Activated CD4-positive, alpha-beta memory T cell treated with anti-CD3 and anti-CD28 coated beads for 36 hours (primary cell): ENCODE data around the gene SH2D5. TPM values are rescaled to one million over a fixed set of nuclear protein-coding genes. Genes with fewer than 3 reads are reported as not detected.
A peak's percentile ranks its signal among the peaks of the same experiment; 100 is the strongest.

ENCODE experiments used
- CTCF ChIA-PET: fragments of 350-600 bp; sonication (Branson Sonifier 250); formaldehyde crosslinking; loops from one replicate; lab custom pipeline; 2021; ENCODE audit warnings: antibody characterized with exemption, inconsistent platforms; lab: Charles Lee
- POLR2A ChIA-PET: fragments of 350-600 bp; sonication (Branson Sonifier 250); formaldehyde crosslinking; loops from one replicate; lab custom pipeline; 2021; ENCODE audit warnings: antibody characterized with exemption; lab: Charles Lee
- DNase-seq: peaks from one replicate; pipeline ENCODE4 v3.0.0-alpha.2; 2020
- H3K27ac Mint-ChIP-seq: one replicate; pipeline ENCODE4 v1.8.0; 2021; ENCODE audit warnings: mixed read lengths
- H3K27me3 Mint-ChIP-seq: one replicate; pipeline ENCODE4 v1.8.0; 2021; ENCODE audit warnings: mixed read lengths
- H3K36me3 Mint-ChIP-seq: one replicate; pipeline ENCODE4 v1.8.0; 2021; ENCODE audit warnings: mixed read lengths
- H3K4me1 Mint-ChIP-seq: one replicate; pipeline ENCODE4 v1.8.0; 2021; ENCODE audit warnings: low read depth, mixed read lengths
- H3K4me3 Mint-ChIP-seq: one replicate; pipeline ENCODE4 v1.8.0; 2021; ENCODE audit warnings: mild to moderate bottlenecking, mixed read lengths
- H3K9me3 Mint-ChIP-seq: one replicate; pipeline ENCODE4 v1.8.0; 2021; ENCODE audit warnings: mixed read lengths
- intact Hi-C: fragments of 100-400 bp; cut with micrococcal nuclease; formaldehyde crosslinking; loops from one replicate; pipeline ENCODE4 v1.15.1; 2023
- total RNA-seq, 2 experiments: library from RNA; stranded (reverse); gene quantifications; one replicate each; pipeline ENCODE4 v1.2.3, GENCODE V29; 2021

SH2D5 gene
- total RNA-seq, 2 experiments from 2014 or later, result 0.07 to 0.12 TPM

GRCh38 chr1:20727746-20728316, 4.7 kb downstream of the SH2D5 start:
- Mint-ChIP-seq H3K4me1 (peaks cover 13% of the 10 kb centered on the region), H3K36me3 (no peaks in the 10 kb centered on the region), H3K27me3 (peaks cover 19% of the 10 kb centered on the region), H3K9me3 (no peaks in the 10 kb centered on the region), H3K4me3 (no peak overlapping the region), H3K27ac (no peak overlapping the region)
- intact Hi-C loops, result no loop called here
- ChIA-PET POLR2A (no interaction called here), CTCF (interaction anchor here (1.6 kb wide), 1 partner anchor 31 kb away, joined by 5 read pairs; no protein-coding TSS in a partner anchor)
- DNase-seq, result peak; percentile 9

- intact Hi-C loops, result no loop called here
- Mint-ChIP-seq H3K27ac (no peak overlapping the region), H3K27me3 (peaks cover 18% of the 10 kb centered on the region), H3K9me3 (no peaks in the 10 kb centered on the region), H3K36me3 (no peaks in the 10 kb centered on the region), H3K4me3 (no peak overlapping the region), H3K4me1 (peaks cover 8% of the 10 kb centered on the region)
- POLR2A ChIA-PET, result no interaction called here
- peak; percentile 6 for DNase-seq
- CTCF ChIA-PET, result interaction anchor here (1.6 kb wide), 1 partner anchor 30 kb away, joined by 5 read pairs; no protein-coding TSS in a partner anchor
Observed at GRCh38 chr1:20726932-20727745, 5.4 kb downstream of the SH2D5 start.

- Mint-ChIP-seq H3K27ac (no peak overlapping the region), H3K9me3 (no peaks in the 10 kb centered on the region), H3K4me1 (peaks cover 7% of the 10 kb centered on the region), H3K36me3 (no peaks in the 10 kb centered on the region), H3K4me3 (no peak overlapping the region), H3K27me3 (peaks cover 16% of the 10 kb centered on the region)
- intact Hi-C loops, result no loop called here
- ChIA-PET POLR2A (no interaction called here), CTCF (interaction anchor here (1.6 kb wide), 1 partner anchor 30 kb away, joined by 5 read pairs; no protein-coding TSS in a partner anchor)
- peak; percentile 7 for DNase-seq
Observed at GRCh38 chr1:20726118-20726911, 6.2 kb downstream of the SH2D5 start.

- CTCF ChIA-PET, result interaction anchor here (1.5 kb wide), 1 partner anchor 29 kb away, joined by 7 read pairs; no protein-coding TSS in a partner anchor
- H3K36me3 Mint-ChIP-seq, result no peaks in the 10 kb centered on the region
Observed at GRCh38 chr1:20725189-20726117, 7.0 kb downstream of the SH2D5 start.

GRCh38 chr1:20724364-20725188, 7.9 kb downstream of the SH2D5 start:
- peaks cover 1% of the 10 kb centered on the region for H3K27me3 Mint-ChIP-seq
- ChIA-PET CTCF (interaction anchor here (1.5 kb wide), 1 partner anchor 28 kb away, joined by 7 read pairs; no protein-coding TSS in a partner anchor), POLR2A (no interaction called here)
- no peak overlapping the region for H3K27ac Mint-ChIP-seq
- DNase-seq, result peak; percentile 7
- no peak overlapping the region for H3K4me3 Mint-ChIP-seq
- no peaks in the 10 kb centered on the region for H3K4me1 Mint-ChIP-seq
- no peaks in the 10 kb centered on the region for H3K9me3 Mint-ChIP-seq
- intact Hi-C loops, result no loop called here
- H3K36me3 Mint-ChIP-seq, result no peaks in the 10 kb centered on the region

More at GRCh38 chr1:20725189-20726117, 7.0 kb downstream of the SH2D5 start:
- POLR2A ChIA-PET, result no interaction called here
- Mint-ChIP-seq H3K27me3 (peaks cover 7% of the 10 kb centered on the region), H3K4me3 (no peak overlapping the region), H3K9me3 (no peaks in the 10 kb centered on the region), H3K4me1 (peaks cover 4% of the 10 kb centered on the region), H3K27ac (no peak overlapping the region)
- DNase-seq, result peak; percentile 8
- intact Hi-C loops, result no loop called here

GRCh38 chr1:20723537-20724363, 8.8 kb downstream of the SH2D5 start:
- Mint-ChIP-seq H3K27ac (no peak overlapping the region), H3K4me1 (peaks cover under 1% of the 10 kb centered on the region), H3K9me3 (no peaks in the 10 kb centered on the region), H3K4me3 (no peak overlapping the region), H3K36me3 (no peaks in the 10 kb centered on the region), H3K27me3 (peaks cover 3% of the 10 kb centered on the region)
- intact Hi-C loops, result no loop called here
- DNase-seq, result peak; percentile 4
- ChIA-PET POLR2A (no interaction called here), CTCF (no interaction called here)

- no peak overlapping the region for H3K4me3 Mint-ChIP-seq
- no peaks in the 10 kb centered on the region for H3K36me3 Mint-ChIP-seq
- CTCF ChIA-PET, result interaction anchor here (2.0 kb wide), 1 partner anchor 26 kb away, joined by 6 read pairs; no protein-coding TSS in a partner anchor
- POLR2A ChIA-PET, result no interaction called here
- H3K4me1 Mint-ChIP-seq, result peaks cover 2% of the 10 kb centered on the region
- H3K9me3 Mint-ChIP-seq, result no peaks in the 10 kb centered on the region
- no peak for DNase-seq
- intact Hi-C loops, result no loop called here
- H3K27me3 Mint-ChIP-seq, result peaks cover 6% of the 10 kb centered on the region
- no peak overlapping the region for H3K27ac Mint-ChIP-seq
Observed at GRCh38 chr1:20723159-20723536, 9.4 kb downstream of the SH2D5 start.

- POLR2A ChIA-PET, result no interaction called here
- no peaks in the 10 kb centered on the region for H3K9me3 Mint-ChIP-seq
- H3K27ac Mint-ChIP-seq, result no peak overlapping the region
- no peak for DNase-seq
- no peak overlapping the region for H3K4me3 Mint-ChIP-seq
- H3K4me1 Mint-ChIP-seq, result peaks cover 6% of the 10 kb centered on the region
- H3K27me3 Mint-ChIP-seq, result peaks cover 15% of the 10 kb centered on the region
- intact Hi-C loops, result no loop called here
- CTCF ChIA-PET, result interaction anchor here (2.0 kb wide), 1 partner anchor 24 kb away, joined by 6 read pairs; no protein-coding TSS in a partner anchor
- no peaks in the 10 kb centered on the region for H3K36me3 Mint-ChIP-seq
Observed at GRCh38 chr1:20721117-20722061, 11.1 kb downstream of the SH2D5 start.

GRCh38 chr1:20720631-20721091, 11.8 kb downstream of the SH2D5 start:
- intact Hi-C loops, result no loop called here
- H3K4me1 Mint-ChIP-seq, result peaks cover 6% of the 10 kb centered on the region
- CTCF ChIA-PET, result no interaction called here
- no peak for DNase-seq
- no peaks in the 10 kb centered on the region for H3K36me3 Mint-ChIP-seq
- peaks cover 20% of the 10 kb centered on the region for H3K27me3 Mint-ChIP-seq
- POLR2A ChIA-PET, result no interaction called here
- H3K9me3 Mint-ChIP-seq, result no peaks in the 10 kb centered on the region
- no peak overlapping the region for H3K27ac Mint-ChIP-seq
- H3K4me3 Mint-ChIP-seq, result no peak overlapping the region
